HG03521 (cell line): ENCODE results near the gene KIF1A.

ENCODE experiments used
- ATAC-seq: cut with Tn5 transposase; IDR thresholded peaks from one replicate; pipeline ENCODE4 v1.9.1; 2021; ENCODE audit warnings: mild to moderate bottlenecking, moderate library complexity; ENCODE audit not compliant: unreplicated experiment

The KIF1A gene

GRCh38 chr2:240819858-240820606, at the start of gene KIF1A:
KIF1A (minus strand) TSS chr2:240820219; CDS start chr2:240797752, 22,467 bp downstream.
- ATAC-seq, result no peak

- no peak for ATAC-seq
These were observed 49.3 kb upstream of the KIF1A start for GRCh38 chr2:240869109-240869955.

GRCh38 chr2:240868286-240869108, 48.5 kb upstream of the KIF1A start, which contains the start of gene AGXT:
AGXT (plus strand) TSS chr2:240868824; CDS start chr2:240868866, 42 bp downstream.
- no peak for ATAC-seq

- no peak for ATAC-seq
These were observed 45.4 kb upstream of the KIF1A start for GRCh38 chr2:240865391-240865790.

- no peak for ATAC-seq
These were observed 44.5 kb upstream of the KIF1A start for GRCh38 chr2:240864475-240864874.

GRCh38 chr2:240861547-240861946, 41.5 kb upstream of the KIF1A start:
- no peak for ATAC-seq

- no peak for ATAC-seq
These were observed 38.9 kb upstream of the KIF1A start for GRCh38 chr2:240858871-240859270.

- ATAC-seq, result no peak
These were observed 38.3 kb upstream of the KIF1A start for GRCh38 chr2:240858321-240858720.

- ATAC-seq, result no peak
These were observed 37.3 kb upstream of the KIF1A start for GRCh38 chr2:240857039-240858008.

- no peak for ATAC-seq
These were observed 36.3 kb upstream of the KIF1A start for GRCh38 chr2:240856151-240856980.

GRCh38 chr2:240855670-240856069, 35.7 kb upstream of the KIF1A start:
- no peak for ATAC-seq

- no peak for ATAC-seq
These were observed 32.8 kb upstream of the KIF1A start for GRCh38 chr2:240852671-240853314.

GRCh38 chr2:240851078-240851991, 31.3 kb upstream of the KIF1A start:
- ATAC-seq, result peak; percentile 61

- ATAC-seq, result no peak
These were observed 30.7 kb upstream of the KIF1A start for GRCh38 chr2:240850756-240851077.

GRCh38 chr2:240850026-240850425, 30.0 kb upstream of the KIF1A start:
- ATAC-seq, result no peak

GRCh38 chr2:240848900-240849680, 29.1 kb upstream of the KIF1A start:
- ATAC-seq, result no peak

- ATAC-seq, result no peak
These were observed 27.8 kb upstream of the KIF1A start for GRCh38 chr2:240847817-240848216.
